GM11168 (cell line): Measurements from ENCODE around the gene MND1.

ENCODE experiments used
- in situ Hi-C: fragments of 300-500 bp; cut with MboI; formaldehyde crosslinking; loops from one replicate; pipeline ENCODE4 v1.12.0; 2022; ENCODE audit warnings: low sequenced_read_pairs; ENCODE audit not compliant: unreplicated experiment

Gene MND1, protein sequence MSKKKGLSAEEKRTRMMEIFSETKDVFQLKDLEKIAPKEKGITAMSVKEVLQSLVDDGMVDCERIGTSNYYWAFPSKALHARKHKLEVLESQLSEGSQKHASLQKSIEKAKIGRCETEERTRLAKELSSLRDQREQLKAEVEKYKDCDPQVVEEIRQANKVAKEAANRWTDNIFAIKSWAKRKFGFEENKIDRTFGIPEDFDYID

DNA sequence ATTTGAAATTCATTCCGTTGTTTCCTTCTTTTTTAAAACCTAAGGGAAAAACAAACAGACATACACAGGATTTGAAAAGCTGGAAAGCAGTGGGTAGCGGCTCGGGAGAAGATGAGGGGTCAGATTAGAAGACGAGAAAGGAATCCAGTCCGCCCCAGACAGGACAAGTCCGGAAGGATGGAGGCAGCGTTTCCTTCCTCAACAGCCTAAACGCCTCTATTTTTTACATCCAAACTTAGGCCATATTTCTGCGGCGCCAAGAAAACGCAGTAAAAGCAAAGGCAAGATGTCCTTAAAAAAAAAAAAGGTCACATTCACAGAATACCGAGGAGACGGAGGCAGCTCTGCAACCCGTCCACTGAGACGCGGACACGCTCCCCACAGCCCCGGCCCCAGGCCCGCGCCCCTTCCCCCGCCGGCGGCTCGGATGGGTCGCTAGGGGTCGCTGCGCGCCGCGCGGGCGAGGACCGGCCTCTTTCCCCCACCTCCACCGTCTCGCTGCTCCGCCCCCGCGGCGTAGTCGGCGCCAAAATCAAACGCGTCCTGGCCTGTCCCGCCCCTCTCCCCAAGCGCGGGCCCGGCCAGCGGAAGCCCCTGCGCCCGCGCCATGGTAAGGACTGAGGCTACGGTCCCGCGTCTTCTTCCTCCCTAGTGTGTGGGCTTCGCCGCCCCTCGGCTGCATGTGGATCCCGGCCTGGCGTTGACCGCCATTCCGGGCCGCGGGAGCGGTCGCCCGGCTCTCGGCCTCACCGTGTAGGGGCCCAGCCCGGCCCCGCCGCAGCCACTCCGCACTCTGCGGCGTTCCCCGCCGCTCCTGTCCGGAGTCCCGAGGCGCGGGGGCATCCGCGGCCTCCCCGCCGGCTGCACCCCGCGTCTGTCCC lies at the start of gene MND1:
Gene MND1, plus strand, starts transcription at position 558 of the 881 bp plus-strand sequence. Its CDS starts 50 bp downstream, at position 608.
- in situ Hi-C loops, result no loop called here

DNA sequence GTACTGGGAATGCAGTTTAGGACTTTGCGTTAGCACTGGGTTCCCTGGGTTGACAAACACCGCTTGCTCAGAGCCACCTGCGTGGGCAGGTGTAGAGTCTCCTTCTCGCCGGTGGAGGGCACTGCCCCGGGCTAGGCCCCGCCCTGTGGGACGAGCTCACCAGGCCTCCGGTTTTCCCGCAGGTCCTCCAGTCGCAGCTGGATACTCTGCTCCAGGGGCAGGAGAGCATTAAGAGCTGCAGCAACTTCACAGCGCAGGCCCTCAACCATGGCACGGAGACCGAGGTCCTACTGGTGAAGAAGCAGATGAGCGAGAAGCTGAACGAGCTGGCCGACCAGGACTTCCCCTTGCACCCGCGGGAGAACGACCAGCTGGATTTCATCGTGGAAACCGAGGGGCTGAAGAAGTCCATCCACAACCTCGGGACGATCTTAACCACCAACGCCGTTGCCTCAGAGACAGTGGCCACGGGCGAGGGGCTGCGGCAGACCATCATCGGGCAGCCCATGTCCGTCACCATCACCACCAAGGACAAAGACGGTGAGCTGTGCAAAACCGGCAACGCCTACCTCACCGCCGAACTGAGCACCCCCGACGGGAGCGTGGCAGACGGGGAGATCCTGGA lies 49.2 kb upstream of the MND1 start:
- in situ Hi-C loops, result no loop called here

DNA sequence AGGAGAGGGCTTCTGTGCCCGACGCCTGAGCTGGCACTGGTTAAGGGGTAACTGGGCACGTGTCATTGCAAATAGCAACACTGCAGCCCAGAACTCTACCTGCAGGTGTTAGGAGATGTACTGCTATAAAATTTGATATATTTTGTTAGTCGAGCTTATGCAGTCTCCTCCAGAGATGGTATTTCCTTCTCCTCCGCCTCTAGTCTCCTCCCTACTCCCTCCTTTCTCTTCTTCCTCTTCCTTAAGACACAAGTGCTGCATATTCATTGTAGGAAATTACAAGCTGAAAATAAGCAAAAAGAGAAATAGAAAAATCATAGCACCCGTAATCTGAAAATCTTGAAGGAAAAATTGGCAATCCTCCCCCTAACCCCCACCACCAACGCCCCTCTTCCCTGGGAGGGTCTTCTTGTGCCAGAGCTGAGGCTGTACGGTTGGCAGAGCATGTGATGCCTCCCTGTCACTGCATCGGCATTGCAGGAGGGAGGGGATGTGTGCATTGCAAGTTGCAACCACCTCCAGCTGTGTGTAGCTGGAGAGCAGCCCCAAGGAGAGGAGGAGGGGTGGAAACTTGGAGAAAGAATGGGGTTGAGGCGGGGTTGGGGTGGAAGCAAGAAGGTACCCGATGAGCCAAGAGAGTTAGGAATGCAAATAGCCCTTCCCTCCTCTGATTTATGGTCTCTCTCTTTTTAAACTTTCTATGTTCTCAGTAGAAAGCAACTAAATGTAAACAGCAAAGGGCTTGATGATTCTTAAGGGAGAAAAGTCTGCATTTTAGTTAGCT lies 48.3 kb upstream of the MND1 start:
- in situ Hi-C loops, result no loop called here

DNA sequence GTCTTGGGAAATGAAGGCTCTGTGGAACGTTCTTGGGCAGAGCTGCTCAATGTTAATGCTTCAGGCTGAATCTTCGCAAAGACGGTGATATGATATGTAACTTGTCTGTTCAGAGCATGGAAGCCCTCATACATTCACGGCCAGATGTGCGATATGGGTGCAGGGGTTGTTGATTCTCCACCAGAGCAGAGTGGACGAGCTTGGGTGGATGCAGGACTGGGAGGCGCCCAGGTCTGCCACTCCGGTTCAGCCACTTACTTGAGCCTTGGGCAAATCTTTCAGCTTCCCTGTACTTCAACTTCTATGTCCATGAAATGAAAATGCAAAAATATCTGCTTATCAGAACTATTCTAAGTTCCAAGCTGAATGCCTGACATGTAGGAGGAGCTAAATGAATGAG lies 47.4 kb upstream of the MND1 start:
- in situ Hi-C loops, result no loop called here

DNA sequence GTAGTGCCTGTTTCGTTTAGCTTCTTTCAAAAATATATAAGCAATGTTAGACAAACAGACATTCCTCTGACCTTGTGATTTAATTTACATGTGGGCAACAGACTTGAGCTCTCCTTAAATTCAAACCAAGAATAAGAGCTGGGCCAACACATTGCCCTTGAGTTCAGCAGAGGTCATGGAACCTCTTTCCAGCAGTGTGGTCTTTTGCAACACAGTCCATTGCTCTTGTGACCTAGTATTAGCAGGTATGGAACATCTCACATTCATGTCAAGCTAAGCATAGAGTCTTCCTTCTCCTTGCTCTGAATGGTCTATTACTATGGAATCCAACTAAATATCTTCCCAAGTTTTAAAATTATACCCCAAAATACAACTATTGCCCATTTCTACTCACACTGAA lies 33.7 kb upstream of the MND1 start:
- in situ Hi-C loops, result no loop called here

DNA sequence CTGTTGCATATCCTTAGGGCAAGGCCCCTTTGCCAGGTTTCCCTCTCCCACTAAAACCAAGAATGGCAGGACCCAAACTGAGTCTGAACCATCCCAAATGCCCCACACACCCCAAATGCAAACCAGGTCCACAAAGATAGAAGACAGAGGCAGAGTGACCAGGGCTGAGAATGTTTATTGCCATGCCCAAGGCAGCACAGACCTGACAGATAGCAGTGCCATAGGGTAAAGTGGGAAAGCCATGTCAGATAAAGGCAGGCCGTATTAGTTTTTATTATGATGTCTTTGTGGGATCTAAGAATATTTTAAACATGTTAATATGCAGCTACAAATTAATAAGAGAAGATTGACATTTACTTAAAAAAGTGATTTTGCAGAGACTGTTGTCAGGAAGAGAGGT lies 29.6 kb upstream of the MND1 start:
- in situ Hi-C loops, result no loop called here

DNA sequence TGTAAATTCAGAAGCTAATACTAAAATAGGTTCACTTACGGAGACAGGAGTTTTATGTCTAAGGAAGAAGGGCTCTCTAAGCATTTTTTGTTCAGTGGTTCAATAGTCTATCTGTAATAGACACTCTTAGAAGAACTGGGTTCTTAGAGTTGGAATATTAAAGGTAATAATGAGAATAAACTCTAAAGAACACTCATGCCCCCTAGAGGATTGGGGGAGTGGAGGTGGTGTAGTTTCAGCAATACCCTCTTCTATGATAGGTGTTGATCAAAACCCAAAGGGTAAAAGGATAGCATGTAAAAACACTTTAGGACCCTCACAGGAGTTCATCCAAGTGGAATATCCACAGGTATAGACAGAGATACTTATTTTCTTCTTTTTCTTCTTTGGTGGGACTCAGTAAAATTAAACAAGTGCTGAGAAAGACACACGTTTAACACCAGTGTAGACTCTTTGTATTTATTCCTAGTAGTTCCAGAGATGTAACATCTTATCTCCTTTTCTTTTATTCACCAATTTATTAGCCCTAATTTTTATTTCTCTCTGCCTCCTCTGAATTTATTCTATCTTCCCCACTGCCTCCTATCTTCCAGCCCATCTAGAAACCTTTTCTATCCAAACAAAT lies 25.7 kb upstream of the MND1 start:
- in situ Hi-C loops, result no loop called here

DNA sequence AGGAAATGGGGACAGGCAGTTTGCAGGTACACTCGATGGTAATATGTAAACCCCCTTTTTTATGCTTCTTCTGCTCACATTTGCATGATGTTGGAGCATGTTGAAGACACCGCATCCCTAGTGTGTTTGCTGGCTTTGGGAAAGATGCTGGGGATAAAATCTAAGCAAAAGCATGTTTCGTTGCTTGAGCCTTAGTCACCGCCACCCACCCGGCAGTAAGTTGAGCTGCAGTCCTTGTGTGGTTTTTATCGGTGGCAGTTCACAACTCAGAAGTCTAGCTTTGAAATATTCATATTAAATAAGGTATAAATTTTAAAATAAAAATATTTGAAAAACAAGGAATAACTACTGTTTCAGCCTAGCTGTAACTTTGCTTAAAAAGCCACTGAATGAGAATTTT lies 21.7 kb upstream of the MND1 start:
- in situ Hi-C loops, result no loop called here

DNA sequence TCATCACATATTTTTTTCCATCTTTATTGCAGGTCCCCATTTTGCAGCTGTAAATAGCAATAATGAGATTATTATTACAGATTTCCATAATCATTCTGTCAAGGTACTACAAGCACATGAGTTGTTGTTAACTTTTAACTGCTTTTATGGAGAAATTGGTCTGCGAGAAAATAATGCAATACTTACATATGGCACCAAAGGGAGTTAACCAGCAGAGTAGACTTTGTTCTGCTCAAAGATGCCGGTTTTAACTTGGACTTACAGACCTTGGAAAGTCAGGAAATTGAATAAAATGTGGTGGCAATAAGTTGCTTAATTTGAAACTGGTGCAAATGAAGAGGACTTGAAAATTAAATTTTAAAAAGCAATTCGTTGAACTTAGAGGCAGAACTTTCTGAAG lies 20.4 kb upstream of the MND1 start:
- in situ Hi-C loops, result no loop called here

DNA sequence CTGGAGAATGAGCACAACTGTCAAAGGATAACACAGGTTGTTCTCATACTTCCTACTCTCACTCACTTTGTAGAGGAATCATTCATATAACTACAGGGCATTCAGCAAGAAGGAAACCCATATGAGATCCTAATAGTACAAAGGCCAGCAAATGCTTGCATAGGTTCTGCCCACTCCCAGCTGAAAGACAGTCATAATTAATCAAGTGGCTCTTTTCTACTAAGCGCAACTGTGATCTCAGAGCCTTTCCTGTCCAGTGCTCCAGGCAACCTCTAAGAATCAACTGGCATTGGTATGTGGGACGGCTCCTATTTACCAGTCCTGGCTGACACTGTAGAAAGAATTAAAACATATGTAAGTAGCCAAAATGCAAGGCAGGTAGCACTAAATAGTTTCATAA lies 18.9 kb upstream of the MND1 start:
- in situ Hi-C loops, result no loop called here

DNA sequence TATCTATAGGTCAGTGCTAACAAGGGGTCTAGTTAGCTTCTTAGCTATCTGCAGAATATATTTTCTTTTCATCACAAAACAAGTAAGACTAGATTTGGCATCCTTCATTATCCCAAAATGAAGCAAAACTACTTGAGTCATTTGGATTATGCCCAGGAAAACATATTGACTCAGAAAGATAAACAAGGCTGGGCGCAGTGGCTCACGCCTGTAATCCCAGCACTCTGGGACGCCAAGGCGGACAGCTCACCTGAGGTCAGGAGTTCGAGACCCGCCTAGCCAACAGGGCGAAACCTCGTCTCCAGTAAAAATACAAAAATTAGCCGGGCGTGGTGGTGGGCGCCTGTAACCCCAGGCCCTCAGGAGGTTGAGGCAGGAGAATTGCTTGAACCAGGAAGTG lies 18.0 kb upstream of the MND1 start:
- in situ Hi-C loops, result no loop called here

DNA sequence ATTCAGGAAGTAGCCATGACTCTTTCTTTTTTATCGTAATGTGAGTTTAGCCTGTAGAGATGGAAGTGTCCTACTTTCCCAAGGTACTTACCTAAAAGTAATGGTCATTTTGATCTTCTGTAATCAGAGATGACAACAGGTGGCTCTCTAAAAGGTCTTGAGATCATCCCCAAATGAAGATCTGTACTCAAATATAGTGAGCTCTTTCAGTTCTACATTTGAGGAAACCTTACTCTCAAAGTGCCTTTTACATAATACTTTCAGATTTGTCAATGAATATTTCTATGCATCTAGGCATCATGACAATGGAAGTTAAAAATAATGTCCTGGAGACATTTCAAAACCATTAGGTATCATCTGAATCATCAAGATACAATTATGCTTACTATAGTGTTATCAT lies 17.2 kb upstream of the MND1 start:
- in situ Hi-C loops, result no loop called here

DNA sequence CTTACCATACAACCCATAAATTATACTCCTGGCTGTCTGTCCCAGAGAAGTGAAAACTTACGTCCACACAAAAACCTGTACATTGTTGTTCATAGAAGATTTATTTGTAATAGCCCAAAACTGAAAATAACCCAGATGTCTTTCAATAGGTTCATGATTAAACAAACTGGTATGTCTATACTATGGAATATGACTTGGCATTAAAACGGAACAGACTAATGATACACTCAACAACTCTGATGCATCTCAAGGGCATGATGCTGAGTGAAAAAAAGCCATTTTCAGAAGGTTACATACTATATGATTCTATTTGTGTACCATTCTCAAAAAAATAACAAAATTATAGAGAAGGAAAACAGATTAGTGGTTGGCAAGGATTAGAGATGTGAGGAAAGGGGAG lies 11.6 kb upstream of the MND1 start:
- in situ Hi-C loops, result no loop called here

DNA sequence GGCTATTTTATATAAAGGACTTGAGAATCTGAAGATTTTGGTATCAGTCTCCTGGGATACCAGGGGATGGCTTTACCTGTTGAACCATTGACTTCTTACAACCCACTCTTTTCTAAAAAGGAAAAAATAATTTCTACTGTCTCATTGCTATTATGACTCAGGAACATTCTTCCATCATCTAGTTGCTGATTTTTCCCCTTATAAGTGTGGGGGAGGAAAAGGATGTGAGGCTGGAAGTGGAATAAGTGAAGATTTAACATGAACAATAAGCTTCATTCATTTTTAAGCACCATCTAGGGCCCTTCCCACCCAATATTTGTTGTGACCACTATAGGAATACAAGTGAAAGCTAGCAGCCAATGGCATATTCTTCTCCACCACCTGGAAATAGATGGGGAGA lies 10.6 kb upstream of the MND1 start:
- in situ Hi-C loops, result no loop called here

DNA sequence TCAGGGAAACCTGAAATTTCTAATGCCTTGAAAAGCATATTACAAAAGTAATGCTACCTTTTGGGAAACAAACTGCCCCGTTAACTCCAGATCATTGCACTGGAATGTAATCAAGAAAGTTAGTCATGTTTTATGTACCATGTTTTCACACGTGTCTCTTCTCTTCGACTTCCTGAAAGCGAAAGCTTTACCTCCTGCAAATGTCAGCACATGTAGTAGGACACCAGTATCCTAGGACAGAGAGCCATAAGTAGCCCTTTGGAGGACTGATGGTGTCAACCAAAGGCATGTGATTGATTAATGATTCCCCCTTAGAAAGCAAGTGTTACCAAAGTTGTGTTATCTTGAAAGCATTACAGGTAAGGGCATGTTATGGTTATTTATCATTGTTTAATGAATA lies 8.8 kb upstream of the MND1 start:
- in situ Hi-C loops, result no loop called here

DNA sequence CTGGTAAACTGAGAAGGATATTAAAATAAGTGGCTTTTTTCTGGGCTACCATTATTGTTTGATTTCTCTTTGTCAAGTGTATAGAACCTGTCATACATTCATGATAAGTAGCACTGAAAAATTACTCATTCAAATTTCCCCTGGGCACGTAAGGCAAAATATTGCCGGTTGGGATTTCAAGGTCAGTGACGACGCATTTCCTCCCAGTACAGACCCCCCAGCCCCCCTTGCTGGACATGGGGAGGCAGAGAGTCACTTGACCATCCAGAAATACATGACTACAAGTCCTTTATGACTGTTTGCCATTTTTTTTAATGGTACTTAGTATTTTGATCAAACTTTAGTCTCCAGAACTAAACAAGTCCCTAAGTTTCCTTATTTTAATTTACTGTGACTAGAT lies 6.8 kb upstream of the MND1 start:
- in situ Hi-C loops, result no loop called here

DNA sequence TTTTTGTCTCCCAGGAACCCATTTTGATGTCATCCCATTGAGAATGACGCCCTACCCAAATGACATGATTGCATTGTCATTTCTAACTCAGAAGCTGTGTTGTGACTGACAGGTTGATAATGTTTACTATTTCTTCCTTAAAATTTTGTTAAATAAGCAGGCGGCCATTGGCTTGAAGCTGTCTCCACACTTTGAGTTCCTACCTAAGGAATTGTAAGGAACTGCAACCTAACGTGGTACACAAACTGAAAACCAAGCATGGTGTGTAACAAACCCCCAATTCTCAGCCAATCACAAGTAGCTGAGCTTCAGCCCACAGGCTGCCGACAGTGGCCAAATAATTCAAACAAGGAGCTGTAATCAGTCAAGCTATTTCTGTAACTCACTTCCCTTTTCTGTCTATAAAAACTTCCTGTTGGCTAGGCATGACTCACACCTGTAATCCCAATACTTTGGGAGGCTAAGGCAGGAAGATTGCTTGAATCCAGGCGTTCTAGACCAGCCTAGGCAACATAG lies 2.9 kb upstream of the MND1 start:
- in situ Hi-C loops, result no loop called here

DNA sequence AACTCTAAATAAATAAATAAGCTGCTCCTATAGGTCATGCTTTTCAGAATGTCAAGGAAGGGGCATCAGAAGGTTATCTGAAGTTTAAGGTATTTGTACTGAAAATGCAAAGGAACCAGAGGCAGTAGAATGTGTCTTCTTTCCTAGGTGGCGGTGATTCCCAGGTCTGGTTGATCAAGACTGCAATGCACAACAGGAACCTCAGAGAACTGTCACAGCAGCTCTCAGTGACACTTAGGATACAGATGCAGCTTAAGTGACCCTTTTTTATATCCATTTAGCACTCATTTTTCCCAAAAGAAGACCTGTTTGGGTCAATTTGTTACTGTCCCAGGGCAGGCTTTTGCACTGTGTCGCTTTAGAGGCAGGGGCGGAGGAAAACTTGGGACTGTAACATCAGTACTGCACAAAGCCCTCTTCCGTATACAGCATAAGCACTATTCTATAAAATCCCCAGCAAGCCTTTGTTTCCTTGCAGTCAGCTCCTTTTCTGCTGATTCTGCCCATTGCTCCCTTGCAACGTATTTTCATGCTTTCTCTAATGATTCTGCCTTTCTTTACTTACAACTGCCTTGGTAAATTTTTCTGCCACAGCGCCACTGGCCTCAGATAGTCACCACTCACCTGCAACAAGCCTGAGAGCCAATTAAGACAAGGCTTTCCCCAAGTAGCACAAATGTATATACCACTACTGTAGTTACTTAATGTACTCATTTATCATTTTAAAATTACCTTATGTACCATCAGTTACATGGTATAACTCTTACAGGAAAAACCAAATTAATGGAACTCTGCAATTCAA lies 1.5 kb upstream of the MND1 start:
- in situ Hi-C loops, result no loop called here
